OCI-LY1 (cell line): ENCODE results near the gene WIZ.

Source experiments
- H2AFZ ChIP-seq: fragments of 200-600 bp; sonication (generic), shearing (Covaris generic); 2 replicates; pipeline ENCODE4 v1.6.0; 2014; ENCODE audit warnings: antibody characterized with exemption, mild to moderate bottlenecking, low read length
- H3F3A ChIP-seq: fragments of 200-600 bp; sonication (generic), shearing (Covaris generic); 2 replicates; pipeline ENCODE4 v1.6.0; 2014; ENCODE audit warnings: mild to moderate bottlenecking, antibody characterized with exemption, low read length, moderate library complexity; ENCODE audit not compliant: insufficient read depth
- H3K27ac ChIP-seq: fragments of 200-600 bp; sonication (generic); 2 replicates; pipeline ENCODE4 v1.5.1; 2014; ENCODE audit warnings: low read length, mixed run types, mild to moderate bottlenecking, low read depth; ENCODE audit not compliant: poor library complexity, severe bottlenecking
- H3K27me3 ChIP-seq: fragments of 200-600 bp; sonication (generic); 2 replicates; pipeline ENCODE4 v1.6.0; 2014; ENCODE audit warnings: antibody characterized with exemption, mild to moderate bottlenecking, low read length, moderate library complexity; ENCODE audit not compliant: insufficient read depth
- H3K36me3 ChIP-seq: fragments of 200-600 bp; sonication (generic); 2 replicates; pipeline ENCODE4 v1.6.1; 2014; ENCODE audit warnings: mild to moderate bottlenecking, antibody characterized with exemption, low read length, moderate library complexity, mixed read lengths; ENCODE audit not compliant: insufficient read depth
- H3K4me1 ChIP-seq: fragments of 200-600 bp; sonication (generic); 2 replicates; pipeline ENCODE4 v1.5.1; 2014; ENCODE audit warnings: mild to moderate bottlenecking, low read length, moderate library complexity; ENCODE audit not compliant: insufficient read depth, severe bottlenecking
- H3K4me2 ChIP-seq: fragments of 200-600 bp; sonication (generic), shearing (Covaris generic); 2 replicates; pipeline ENCODE4 v1.6.1; 2014; ENCODE audit warnings: low read length
- H3K4me3 ChIP-seq: fragments of 200-600 bp; sonication (generic); 2 replicates; pipeline ENCODE4 v1.5.1; 2014; ENCODE audit warnings: low read length, low read depth, mild to moderate bottlenecking, mixed read lengths; ENCODE audit not compliant: poor library complexity, severe bottlenecking
- H3K79me2 ChIP-seq: fragments of 200-600 bp; shearing (Covaris generic); 2 replicates; pipeline ENCODE4 v1.6.1; 2016; ENCODE audit warnings: mixed run types, low read length, mixed read lengths; ENCODE audit not compliant: insufficient read depth
- H3K9ac ChIP-seq: fragments of 200-600 bp; sonication (generic), shearing (Covaris generic); 2 replicates; pipeline ENCODE4 v1.6.1; 2014; ENCODE audit warnings: mild to moderate bottlenecking, low read length, mixed read lengths
- H3K9me2 ChIP-seq: fragments of 200-600 bp; sonication (generic), shearing (Covaris generic); 2 replicates; pipeline ENCODE4 v1.6.1; 2014; ENCODE audit warnings: low read depth, mild to moderate bottlenecking, low read length, mixed read lengths
- H3K9me3 ChIP-seq: fragments of 200-600 bp; shearing (Covaris generic); 2 replicates; pipeline ENCODE4 v1.6.1; 2014; ENCODE audit warnings: low read length, mixed read lengths
- H4K20me1 ChIP-seq: fragments of 200-600 bp; sonication (generic), shearing (Covaris generic); 2 replicates; pipeline ENCODE4 v1.6.0; 2016; ENCODE audit warnings: mild to moderate bottlenecking, low read length; ENCODE audit not compliant: insufficient read depth
- CTCF ChIP-seq: fragments of 200-600 bp; sonication (generic), shearing (Covaris generic); IDR thresholded peaks from 2 replicates; pipeline ENCODE4 v1.5.1; 2017; ENCODE audit warnings: mild to moderate bottlenecking, antibody characterized with exemption, low read length, moderate library complexity, mixed read lengths
- EZH2 ChIP-seq: fragments of 200-600 bp; sonication (generic), shearing (Covaris generic); IDR thresholded peaks from 2 replicates; pipeline ENCODE4 v1.8.0; 2017; ENCODE audit warnings: borderline replicate concordance, mixed run types, mild to moderate bottlenecking, antibody characterized with exemption, low read length, moderate library complexity, mixed read lengths

The WIZ gene

GRCh38 chr19:15445227-15445605 is 4.5 kb downstream of the WIZ start:
- H3K4me1 ChIP-seq = peaks cover 13% of the 10 kb centered on the region
- H3F3A ChIP-seq = no peaks in the 10 kb centered on the region; the same call in 1 of the 2 replicates
- H3K27ac ChIP-seq = no peak overlapping the region
- no peaks in the 10 kb centered on the region for H3K9me3 ChIP-seq
- H3K4me3 ChIP-seq = no peak overlapping the region
- H3K79me2 ChIP-seq = no peaks in the 10 kb centered on the region
- H3K4me2 ChIP-seq = no peak overlapping the region
- no peak for TF ChIP-seq EZH2
- no peak for TF ChIP-seq CTCF
- no peak overlapping the region for H3K9ac ChIP-seq
- no peak overlapping the region for H2AFZ ChIP-seq
- no peaks in the 10 kb centered on the region for H3K9me2 ChIP-seq
- H3K36me3 ChIP-seq = no peaks in the 10 kb centered on the region
- no peaks in the 10 kb centered on the region for H4K20me1 ChIP-seq
- H3K27me3 ChIP-seq = peaks cover 3% of the 10 kb centered on the region; the same call in 1 of the 2 replicates

DNA sequence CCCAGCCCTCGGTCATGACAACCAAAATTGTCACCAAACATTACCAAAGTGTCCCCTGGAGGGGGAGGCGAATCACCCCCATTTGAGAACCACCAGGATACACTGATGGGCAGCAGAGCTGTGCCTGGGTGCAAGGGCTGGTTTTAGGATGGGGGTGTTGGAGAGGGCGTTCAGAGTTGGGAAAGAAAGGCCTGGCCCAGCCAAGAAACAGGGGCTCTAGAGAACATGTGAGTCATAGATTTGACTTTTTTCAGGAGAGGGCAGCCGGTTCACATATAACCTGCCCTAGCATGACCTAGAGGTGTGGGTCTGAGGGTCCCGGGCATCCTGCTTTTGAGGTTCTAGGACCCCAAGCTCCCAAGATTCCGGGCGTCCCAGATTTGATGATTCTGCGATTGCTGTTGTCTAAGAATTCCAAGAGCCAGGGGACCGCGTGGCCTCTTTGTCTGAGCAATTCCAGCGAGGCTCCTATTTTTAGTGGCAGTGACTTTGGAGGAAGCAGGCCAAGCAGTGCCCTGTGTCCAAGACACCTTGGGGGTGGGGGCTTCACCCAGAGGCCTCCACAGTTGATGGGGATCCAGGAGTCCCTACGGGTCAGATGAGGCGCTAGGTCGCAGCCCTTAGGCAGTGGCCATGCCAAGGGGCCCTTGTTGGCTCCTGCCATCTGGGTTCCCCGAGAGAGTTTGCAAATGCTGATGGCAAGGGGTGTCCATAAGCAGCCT is 5.1 kb downstream of the WIZ start:
- no peaks in the 10 kb centered on the region for H3K9me2 ChIP-seq
- H3F3A ChIP-seq = no peaks in the 10 kb centered on the region
- H3K79me2 ChIP-seq = no peaks in the 10 kb centered on the region
- peaks cover 3% of the 10 kb centered on the region; the same call in 1 of the 2 replicates for H3K27me3 ChIP-seq
- H3K4me3 ChIP-seq = no peak overlapping the region
- no peak overlapping the region for H3K27ac ChIP-seq
- no peak overlapping the region for H2AFZ ChIP-seq
- H3K4me2 ChIP-seq = no peak overlapping the region
- no peaks in the 10 kb centered on the region for H3K36me3 ChIP-seq
- no peak for TF ChIP-seq CTCF
- TF ChIP-seq EZH2 = no peak
- no peak overlapping the region for H3K9ac ChIP-seq
- no peaks in the 10 kb centered on the region for H3K9me3 ChIP-seq
- no peaks in the 10 kb centered on the region for H4K20me1 ChIP-seq
- H3K4me1 ChIP-seq = peaks cover 13% of the 10 kb centered on the region

GRCh38 chr19:15443838-15444237 is 5.9 kb downstream of the WIZ start:
- Histone ChIP-seq H2AFZ (no peak overlapping the region), H3K27ac (no peak overlapping the region), H4K20me1 (no peaks in the 10 kb centered on the region), H3K4me1 (peaks cover 8% of the 10 kb centered on the region), H3K36me3 (no peaks in the 10 kb centered on the region), H3F3A (no peaks in the 10 kb centered on the region), H3K9me2 (no peaks in the 10 kb centered on the region), H3K79me2 (no peaks in the 10 kb centered on the region), H3K9ac (no peak overlapping the region), H3K4me3 (no peak overlapping the region), H3K9me3 (no peaks in the 10 kb centered on the region), H3K27me3 (peaks cover 3% of the 10 kb centered on the region; the same call in 1 of the 2 replicates), H3K4me2 (no peak overlapping the region)
- TF ChIP-seq CTCF (no peak), EZH2 (no peak)
